GM06990 (cell line): ENCODE data around the gene HOXB1.

ENCODE experiments used
- DNase-seq: peaks from one replicate; pipeline ENCODE4 v3.0.0-alpha.2; 2011; ENCODE audit not compliant: insufficient read length; ENCODE audit errors: extremely low read depth
- H3K27me3 ChIP-seq: replicated peaks from 2 replicates; pipeline ENCODE4 v1.6.0; 2011; ENCODE audit warnings: low read length; ENCODE audit not compliant: control insufficient read depth, insufficient read depth
- H3K36me3 ChIP-seq: 2 replicates; pipeline ENCODE4 v1.5.1; 2011; ENCODE audit warnings: low read length; ENCODE audit not compliant: control insufficient read depth, insufficient read depth
- H3K4me3 ChIP-seq: replicated peaks from 2 replicates; pipeline ENCODE4 v1.5.1; 2011; ENCODE audit warnings: low read depth, mild to moderate bottlenecking, control low read depth, low read length
- CTCF ChIP-seq: IDR thresholded peaks from 2 replicates; pipeline ENCODE4 v1.5.1; 2011; ENCODE audit warnings: low read length, control low read depth, mild to moderate bottlenecking, inconsistent platforms; ENCODE audit not compliant: insufficient read depth, poor library complexity, severe bottlenecking

The HOXB1 gene

GRCh38 chr17:48499248-48499647 lies 31.6 kb downstream of the HOXB1 start:
- no peaks in the 10 kb centered on the region for H3K36me3 ChIP-seq
- no peak for TF ChIP-seq CTCF
- DNase-seq, result no peak
- no peak overlapping the region for H3K4me3 ChIP-seq
- no peaks in the 10 kb centered on the region for H3K27me3 ChIP-seq

- H3K27me3 ChIP-seq, result no peaks in the 10 kb centered on the region
- no peak overlapping the region for H3K4me3 ChIP-seq
- no peaks in the 10 kb centered on the region for H3K36me3 ChIP-seq
- no peak for TF ChIP-seq CTCF
- DNase-seq, result no peak
These were observed 32.5 kb downstream of the HOXB1 start for GRCh38 chr17:48498164-48498850.

- DNase-seq, result no peak
These were observed 33.7 kb downstream of the HOXB1 start for GRCh38 chr17:48497103-48497502.

GRCh38 chr17:48494335-48494734 lies 36.5 kb downstream of the HOXB1 start:
- DNase-seq, result no peak
- TF ChIP-seq CTCF, result no peak
- Histone ChIP-seq H3K36me3 (no peaks in the 10 kb centered on the region), H3K27me3 (no peaks in the 10 kb centered on the region), H3K4me3 (no peak overlapping the region)

More at GRCh38 chr17:48497103-48497502, 33.7 kb downstream of the HOXB1 start:
- no peaks in the 10 kb centered on the region for H3K27me3 ChIP-seq
- H3K36me3 ChIP-seq, result no peaks in the 10 kb centered on the region
- no peak for TF ChIP-seq CTCF
- H3K4me3 ChIP-seq, result no peak overlapping the region

- DNase-seq, result peak; percentile 71
- Histone ChIP-seq H3K27me3 (no peaks in the 10 kb centered on the region), H3K4me3 (peak overlapping the region; percentile 55), H3K36me3 (no peaks in the 10 kb centered on the region)
- peak; percentile 79 for TF ChIP-seq CTCF
These were observed 38.2 kb downstream of the HOXB1 start for GRCh38 chr17:48492401-48493298.
